ENCODE data around the gene ST3GAL3. TPM values are rescaled to one million over a fixed set of nuclear protein-coding genes. Genes with fewer than 3 reads are reported as not detected.

The ST3GAL3 gene
- total RNA-seq, 1 donor from 2014 or later, result 34.3 TPM

DNA sequence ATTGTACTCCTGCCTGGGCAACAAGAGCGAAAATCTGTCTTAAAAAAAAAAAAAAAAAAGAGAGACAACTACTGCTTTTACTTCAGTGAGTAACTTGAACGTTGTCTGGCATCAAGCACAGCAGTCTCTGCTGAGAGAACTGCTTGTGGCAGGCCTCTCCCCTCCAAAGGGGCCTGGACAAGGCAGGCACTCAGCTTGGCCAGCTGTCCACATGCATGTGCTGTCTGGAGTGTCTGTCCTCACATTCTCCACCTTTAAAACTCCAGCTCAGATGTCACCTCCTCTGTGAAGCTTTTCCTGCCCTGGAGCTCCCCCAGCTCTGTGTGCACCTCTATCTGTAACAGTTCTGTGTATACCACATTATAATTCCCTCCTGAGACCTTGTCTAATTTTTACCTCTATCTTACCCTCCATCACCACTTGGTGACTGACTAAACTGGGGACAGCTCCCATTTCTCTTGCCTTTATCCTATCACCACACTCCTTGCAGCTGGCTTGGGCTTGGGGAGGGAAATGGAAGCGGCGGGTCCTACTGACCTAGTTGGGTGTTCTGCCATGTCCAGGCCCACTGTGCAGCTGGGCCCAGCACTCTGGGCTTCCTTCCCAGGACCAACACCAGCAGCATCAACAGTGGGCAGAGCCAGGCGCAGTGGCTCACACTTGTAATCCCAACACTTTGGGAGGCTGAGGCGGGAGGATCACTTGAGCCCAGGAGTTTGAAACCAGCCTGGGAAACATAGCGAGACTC lies 154.8 kb downstream of the ST3GAL3 start:
- Histone ChIP-seq H3K9me3 (no peaks in the 10 kb centered on the region), H3K36me3 (no peaks in the 10 kb centered on the region), H3K27ac (no peak overlapping the region), H3K27me3 (no peaks in the 10 kb centered on the region), H3K4me1 (no peaks in the 10 kb centered on the region), H3K4me3 (no peak overlapping the region)
- no peak for DNase-seq (ENCODE audit: low spot score in 2 of 2)
- intact Hi-C loops (cut with DNase I), result no loop called here
- TF ChIP-seq, protein P1, sequence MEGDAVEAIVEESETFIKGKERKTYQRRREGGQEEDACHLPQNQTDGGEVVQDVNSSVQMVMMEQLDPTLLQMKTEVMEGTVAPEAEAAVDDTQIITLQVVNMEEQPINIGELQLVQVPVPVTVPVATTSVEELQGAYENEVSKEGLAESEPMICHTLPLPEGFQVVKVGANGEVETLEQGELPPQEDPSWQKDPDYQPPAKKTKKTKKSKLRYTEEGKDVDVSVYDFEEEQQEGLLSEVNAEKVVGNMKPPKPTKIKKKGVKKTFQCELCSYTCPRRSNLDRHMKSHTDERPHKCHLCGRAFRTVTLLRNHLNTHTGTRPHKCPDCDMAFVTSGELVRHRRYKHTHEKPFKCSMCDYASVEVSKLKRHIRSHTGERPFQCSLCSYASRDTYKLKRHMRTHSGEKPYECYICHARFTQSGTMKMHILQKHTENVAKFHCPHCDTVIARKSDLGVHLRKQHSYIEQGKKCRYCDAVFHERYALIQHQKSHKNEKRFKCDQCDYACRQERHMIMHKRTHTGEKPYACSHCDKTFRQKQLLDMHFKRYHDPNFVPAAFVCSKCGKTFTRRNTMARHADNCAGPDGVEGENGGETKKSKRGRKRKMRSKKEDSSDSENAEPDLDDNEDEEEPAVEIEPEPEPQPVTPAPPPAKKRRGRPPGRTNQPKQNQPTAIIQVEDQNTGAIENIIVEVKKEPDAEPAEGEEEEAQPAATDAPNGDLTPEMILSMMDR (IDR thresholded peaks at IDR 0.05), result no peak

DNA sequence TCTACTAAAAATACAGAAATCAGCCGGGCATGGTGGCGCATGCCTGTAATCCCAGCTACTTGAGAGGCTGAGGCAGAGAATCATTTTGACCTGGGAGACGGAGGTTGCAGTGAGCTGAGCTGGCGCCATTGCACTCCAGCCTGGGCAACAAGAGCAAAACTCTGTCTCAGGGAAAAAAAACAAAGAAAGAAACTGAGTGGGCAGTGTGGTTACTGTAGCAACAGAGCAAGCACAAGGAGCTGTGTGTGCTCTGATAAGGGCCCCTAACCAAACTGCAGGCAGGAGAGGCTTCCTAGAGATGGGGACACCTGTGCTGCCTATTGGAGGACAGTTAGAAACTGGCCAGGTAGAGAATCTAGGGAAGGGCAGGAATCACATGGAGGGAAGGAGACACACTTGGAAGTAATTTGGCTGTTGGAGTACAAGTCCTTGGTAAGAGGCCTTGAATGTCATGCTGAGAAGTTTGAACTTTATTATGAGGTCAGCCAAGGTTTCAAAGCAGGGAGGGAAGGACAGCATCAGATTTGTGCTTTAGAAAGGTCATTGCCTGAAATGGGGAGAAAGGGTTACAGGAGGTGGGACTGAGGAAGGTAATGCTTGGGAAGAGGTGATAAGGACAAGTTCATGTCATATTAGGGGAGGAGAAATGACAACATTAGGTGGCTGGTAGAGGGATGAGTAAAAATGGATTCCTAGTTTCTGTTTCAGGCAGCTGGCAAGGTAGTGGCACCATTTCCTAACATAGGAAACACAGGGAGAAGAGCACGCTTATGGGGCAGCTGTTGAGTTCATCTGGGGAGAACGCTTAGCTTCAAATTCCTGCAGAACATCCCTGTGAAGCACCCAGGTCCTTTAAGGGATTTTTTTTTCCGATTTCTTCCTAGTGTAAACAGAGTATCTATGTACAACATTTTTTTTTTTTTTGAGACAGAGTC lies 157.0 kb downstream of the ST3GAL3 start:
- no peak for DNase-seq (ENCODE audit: low spot score in 2 of 2)
- Histone ChIP-seq H3K4me1 (peaks cover 0 to 2% of the 10 kb centered on the region in 2 donors), H3K36me3 (no peaks in the 10 kb centered on the region), H3K9me3 (no peaks in the 10 kb centered on the region), H3K27me3 (no peaks in the 10 kb centered on the region), H3K27ac (no peak overlapping the region), H3K4me3 (no peak overlapping the region)
- intact Hi-C loops (cut with DNase I), result no loop called here
- TF ChIP-seq, protein P1 (IDR thresholded peaks at IDR 0.05), result no peak

DNA sequence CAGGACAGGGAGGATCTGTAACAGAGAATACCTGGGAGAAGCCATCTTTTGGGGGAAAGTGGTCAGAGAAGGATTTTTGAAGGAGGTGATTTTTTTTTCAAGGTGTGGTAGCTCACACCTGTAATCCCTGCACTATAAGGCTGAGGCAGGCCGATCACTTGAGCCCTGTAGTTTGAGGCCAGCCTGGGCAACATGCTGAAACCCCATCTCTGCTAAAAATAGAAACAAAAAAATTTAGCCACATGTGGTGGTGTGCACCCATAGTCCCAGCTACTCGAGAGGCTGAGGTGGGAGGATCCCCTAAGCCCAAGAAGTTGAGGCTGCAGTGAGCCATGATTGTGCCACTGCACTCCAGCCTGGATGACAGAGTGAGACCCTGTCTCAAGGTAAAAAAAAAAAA lies 158.9 kb downstream of the ST3GAL3 start:
- Histone ChIP-seq H3K36me3 (no peaks in the 10 kb centered on the region), H3K9me3 (no peaks in the 10 kb centered on the region), H3K4me1 (peaks cover 0 to 2% of the 10 kb centered on the region in 2 donors), H3K27ac (no peak overlapping the region), H3K4me3 (no peak overlapping the region), H3K27me3 (no peaks in the 10 kb centered on the region)
- TF ChIP-seq, protein P1 (IDR thresholded peaks at IDR 0.05), result no peak
- intact Hi-C loops (cut with DNase I), result no loop called here
- DNase-seq (ENCODE audit: low spot score in 2 of 2), result no peak

DNA sequence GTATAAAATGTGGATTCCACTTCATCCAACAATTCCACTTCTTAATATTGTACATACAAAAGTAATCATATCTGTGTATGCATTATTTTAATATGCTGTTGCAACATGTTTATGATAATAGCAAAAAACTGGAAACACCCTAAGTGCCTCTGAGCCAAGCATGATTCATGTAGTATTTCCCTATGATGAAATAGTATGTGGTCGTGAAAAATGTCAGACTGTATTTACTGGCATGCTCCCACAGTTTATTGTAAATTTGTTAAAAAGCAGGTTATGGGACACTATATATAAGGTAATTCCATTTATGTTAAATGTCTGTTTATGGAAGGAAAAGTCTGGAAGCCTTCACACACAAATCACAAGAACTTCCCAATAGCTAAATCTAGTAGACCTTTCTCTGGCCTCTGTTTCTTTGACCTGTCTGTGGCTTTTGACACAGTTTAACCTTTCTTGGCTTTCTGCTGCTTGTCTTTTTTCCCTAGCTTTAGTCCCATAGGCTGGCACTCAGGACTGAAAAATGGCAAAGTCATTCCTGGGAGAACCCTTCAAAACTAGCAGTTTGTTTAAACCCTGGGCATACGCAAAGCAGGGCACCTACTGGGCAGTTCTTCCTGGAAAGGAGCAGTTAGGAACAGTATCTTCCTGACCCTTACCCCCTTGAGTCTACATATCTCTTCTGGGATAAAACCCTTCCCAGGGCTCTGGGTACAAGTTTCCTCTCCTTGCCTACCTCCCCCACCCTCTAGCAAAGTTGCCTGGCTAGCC lies 160.8 kb downstream of the ST3GAL3 start:
- H3K36me3 ChIP-seq, result no peaks in the 10 kb centered on the region
- TF ChIP-seq, protein P1 (IDR thresholded peaks at IDR 0.05), result no peak
- H3K9me3 ChIP-seq, result no peaks in the 10 kb centered on the region
- H3K27me3 ChIP-seq, result no peaks in the 10 kb centered on the region
- intact Hi-C loops (cut with DNase I), result no loop called here
- DNase-seq (ENCODE audit: low spot score in 2 of 2), result peak in 1 of 2 donors; percentile 16
- H3K4me1 ChIP-seq, result peaks cover 0 to 2% of the 10 kb centered on the region in 2 donors
- H3K27ac ChIP-seq, result no peak overlapping the region
- H3K4me3 ChIP-seq, result no peak overlapping the region

DNA sequence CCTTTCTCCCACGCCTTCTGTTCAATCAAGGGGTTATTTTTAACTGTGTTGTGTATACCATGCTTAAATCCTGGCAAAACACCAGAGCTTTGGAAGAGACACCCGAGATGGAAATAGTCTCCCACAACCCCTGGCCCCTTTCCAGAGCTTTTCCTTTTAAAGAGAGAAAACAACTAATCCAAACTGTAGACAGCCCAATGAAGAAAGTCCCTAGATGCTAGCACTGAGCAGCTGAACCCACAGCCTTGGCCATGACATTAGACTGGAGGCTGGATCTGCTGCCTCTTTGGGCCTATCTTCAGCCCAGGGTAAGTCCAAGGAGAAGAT lies 161.4 kb downstream of the ST3GAL3 start:
- no peaks in the 10 kb centered on the region for H3K9me3 ChIP-seq
- DNase-seq (ENCODE audit: low spot score in 2 of 2), result peak in 1 of 2 donors; percentile 28
- H3K4me1 ChIP-seq, result peaks cover 0 to 2% of the 10 kb centered on the region in 2 donors
- no peak overlapping the region for H3K4me3 ChIP-seq
- intact Hi-C loops (cut with DNase I), result no loop called here
- H3K27me3 ChIP-seq, result no peaks in the 10 kb centered on the region
- H3K27ac ChIP-seq, result no peak overlapping the region
- no peaks in the 10 kb centered on the region for H3K36me3 ChIP-seq
- TF ChIP-seq, protein P1 (IDR thresholded peaks at IDR 0.05), result no peak

Measured in ascending aorta (tissue), 2 donors.